ENCODE data around the gene WWOX. TPM values are rescaled to one million over a fixed set of nuclear protein-coding genes. Genes with fewer than 3 reads are reported as not detected.

The WWOX gene
- total RNA-seq, 1 experiment from 2014 or later: 15.6 TPM

- Histone ChIP-seq H3K4me2 (ENCODE audit: insufficient read depth, insufficient read length, low read length) (no peak overlapping the region), H2AK5ac (ENCODE audit: insufficient read length, low read length) (no peak overlapping the region), H3T11ph (ENCODE audit: low read length) (no peak overlapping the region), H4K8ac (replicated peaks; ENCODE audit: insufficient read length, low read depth, low read length) (no peak overlapping the region), H2BK120ac (ENCODE audit: low read depth, low read length, poor library complexity, severe bottlenecking) (no peak overlapping the region), H3K23me2 (ENCODE audit: insufficient read length, low read depth, low read length, poor library complexity, severe bottlenecking) (no peaks in the 10 kb centered on the region), H3K27me3 (ENCODE audit: insufficient read depth, low read length) (no peaks in the 10 kb centered on the region), H3K9me3 (ENCODE audit: control insufficient read depth, low read depth, low read length) (no peaks in the 10 kb centered on the region), H3K18ac (ENCODE audit: insufficient read length, low read depth, low read length) (no peak overlapping the region), H2BK20ac (ENCODE audit: low read depth, low read length, poor library complexity, severe bottlenecking) (no peak overlapping the region), H3K23ac (ENCODE audit: insufficient read length, low read depth, low read length) (no peak overlapping the region), H4K20me1 (ENCODE audit: control insufficient read depth, insufficient read depth, insufficient read length) (no peaks in the 10 kb centered on the region), H4K5ac (ENCODE audit: insufficient read length, low read depth, low read length) (no peak overlapping the region), H3K56ac (ENCODE audit: insufficient read length, low read depth, low read length) (no peak overlapping the region), H2BK15ac (ENCODE audit: low read depth, low read length) (no peak overlapping the region), H2BK5ac (ENCODE audit: insufficient read length, low read length) (no peak overlapping the region), H3K79me2 (ENCODE audit: insufficient read depth, low read length) (no peaks in the 10 kb centered on the region), H2AFZ (ENCODE audit: low read length) (no peak overlapping the region), H3K14ac (ENCODE audit: insufficient read depth, low read length) (no peak overlapping the region), H3K79me1 (ENCODE audit: insufficient read depth, low read depth, low read length, poor library complexity, severe bottlenecking) (no peaks in the 10 kb centered on the region), H3K27ac (ENCODE audit: insufficient read length, low read depth, low read length) (no peak overlapping the region), H3K9ac (ENCODE audit: extremely low read depth, insufficient read length, low read length) (no peak overlapping the region), H3K4ac (ENCODE audit: low read depth, low read length) (no peak overlapping the region), H2BK12ac (ENCODE audit: insufficient read length, low read depth, low read length) (no peak overlapping the region), H3K4me1 (ENCODE audit: insufficient read depth, low read length) (peaks cover 10% of the 10 kb centered on the region; the same call in 1 of the 2 replicates), H4K91ac (ENCODE audit: insufficient read length, low read depth, low read length) (no peak overlapping the region)
- Mint-ChIP-seq H3K27me3 (ENCODE audit: low read depth) (no peaks in the 10 kb centered on the region), H3K27ac (no peak overlapping the region), H3K36me3 (ENCODE audit: insufficient read depth in 1 of 3, low read depth in 3 of 3) (no peaks in the 10 kb centered on the region; a peak in 1 of 7 replicates), H3K9me3 (no peaks in the 10 kb centered on the region), H3K4me1 (peaks cover 47 to 52% of the 10 kb centered on the region in 2 experiments), H3K4me3 (no peak overlapping the region)
- TF ChIP-seq CTCF (conservative IDR thresholded peaks at IDR 0.05): no peak
- DNase-seq: no peak
- no CpG with 5 or more reads among the region's 5 CpGs for WGBS (ENCODE audit: extremely low coverage, insufficient read length, low lambda C conversion rate)
Measured at GRCh38 chr16:78879011-78879410, 779.6 kb downstream of the WWOX start.
